HTERT RPE-1 (cell line): ENCODE results near the gene HSCB.
"Not testable (repeated sequence)": the region's sequence is repeated elsewhere in the genome, so short reads cannot be mapped to it uniquely, and the experiment has no call there.

Source experiments
- in situ Hi-C: fragments of 300-500 bp; cut with MboI; formaldehyde crosslinking; loops from 4 replicates; pipeline ENCODE4 v1.14.3; 2020; ENCODE audit warnings: low sequenced_read_pairs

The HSCB gene, protein sequence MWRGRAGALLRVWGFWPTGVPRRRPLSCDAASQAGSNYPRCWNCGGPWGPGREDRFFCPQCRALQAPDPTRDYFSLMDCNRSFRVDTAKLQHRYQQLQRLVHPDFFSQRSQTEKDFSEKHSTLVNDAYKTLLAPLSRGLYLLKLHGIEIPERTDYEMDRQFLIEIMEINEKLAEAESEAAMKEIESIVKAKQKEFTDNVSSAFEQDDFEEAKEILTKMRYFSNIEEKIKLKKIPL

DNA sequence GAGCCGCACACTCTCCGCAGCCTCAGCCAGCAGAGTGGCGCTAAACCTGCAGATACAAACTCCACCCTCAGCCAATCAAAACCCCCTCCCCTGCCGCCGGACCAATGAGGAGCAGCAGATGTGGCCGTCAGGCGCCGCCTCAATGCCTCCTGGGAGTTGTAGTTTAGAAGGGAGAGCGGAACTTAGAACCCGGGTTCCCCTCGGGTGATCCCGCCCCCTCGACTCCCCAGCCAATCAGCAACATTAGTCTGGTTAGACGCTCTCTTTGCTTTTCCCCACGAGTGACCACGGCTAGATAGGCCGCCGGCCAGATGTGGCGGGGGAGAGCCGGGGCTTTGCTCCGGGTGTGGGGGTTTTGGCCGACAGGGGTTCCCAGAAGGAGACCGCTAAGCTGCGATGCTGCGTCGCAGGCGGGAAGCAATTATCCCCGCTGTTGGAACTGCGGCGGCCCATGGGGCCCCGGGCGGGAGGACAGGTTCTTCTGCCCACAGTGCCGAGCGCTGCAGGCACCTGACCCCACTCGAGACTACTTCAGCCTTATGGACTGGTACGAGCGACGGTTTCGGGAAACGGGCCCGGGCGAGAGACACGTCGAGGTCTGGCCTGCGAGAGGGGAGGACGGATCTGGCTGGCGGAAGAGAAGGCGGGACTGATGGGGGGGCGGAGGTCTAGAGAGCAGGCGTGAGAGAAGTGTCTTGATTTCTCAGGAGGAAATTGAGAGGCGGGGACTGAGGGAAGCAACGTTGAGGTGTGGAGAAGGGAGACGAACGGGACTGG, at the start of gene HSCB, which contains the start of gene CHEK2:
Gene HSCB, plus strand, starts transcription at position 255 of the 777 bp plus-strand sequence. Its CDS starts 57 bp downstream, at position 312.
Gene CHEK2, minus strand, starts transcription at position 36 of the 777 bp plus-strand sequence. CDS start 7,099 bp downstream, outside the sequence.
- in situ Hi-C loops = no loop called here

DNA sequence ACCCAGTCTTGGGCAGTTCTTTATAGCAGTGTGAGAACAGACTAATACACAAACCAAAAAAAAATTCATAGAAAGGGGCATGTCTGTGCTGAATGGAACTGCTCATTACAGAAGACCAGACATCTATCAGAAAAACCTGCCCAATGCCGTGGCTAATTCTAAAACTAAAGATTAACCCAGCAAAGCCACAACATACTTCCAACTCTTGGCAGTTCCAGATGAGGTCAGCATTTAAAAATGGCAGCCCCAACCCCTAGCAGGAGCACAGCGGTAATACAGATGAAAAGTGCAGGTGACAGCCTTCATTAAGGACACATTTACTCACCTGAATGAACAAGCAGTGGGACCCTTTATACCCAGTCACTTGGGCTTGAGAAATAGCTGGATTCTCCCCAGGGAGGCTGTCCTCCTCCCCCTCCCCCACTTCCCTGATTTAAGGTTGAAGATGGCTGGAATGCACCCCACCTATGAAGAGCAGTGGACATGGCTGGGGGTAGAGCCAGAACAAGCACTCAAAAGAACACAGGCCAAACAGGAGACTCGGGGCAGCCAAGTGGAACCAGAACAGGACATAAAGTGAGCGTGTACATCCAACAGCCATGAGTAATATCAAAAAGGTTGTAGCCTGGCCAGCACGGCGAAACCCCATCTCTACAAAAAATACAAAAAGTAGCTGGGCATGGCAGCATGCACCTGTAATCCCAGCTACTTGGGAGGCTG, 48.6 kb upstream of the HSCB start:
- in situ Hi-C loops = not testable (repeated sequence)

DNA sequence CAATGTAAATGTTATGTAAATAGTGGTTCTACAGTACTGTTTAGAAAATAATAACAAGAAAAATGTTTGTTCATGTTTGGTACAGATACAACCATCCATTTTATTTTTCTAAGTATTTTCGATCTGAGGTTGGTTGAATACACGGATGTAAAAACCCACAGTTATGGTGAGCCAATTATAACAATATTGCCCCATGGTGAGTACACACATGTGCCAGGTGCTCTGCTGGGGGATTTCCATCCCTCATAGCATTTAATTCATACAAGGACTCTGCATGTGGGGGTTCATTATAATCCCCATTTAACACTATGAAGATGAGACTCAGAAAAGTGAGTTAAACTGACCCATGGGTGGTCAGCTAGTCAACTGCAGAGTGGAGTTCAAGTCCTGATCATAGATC, 38.9 kb upstream of the HSCB start:
- in situ Hi-C loops = no loop called here

DNA sequence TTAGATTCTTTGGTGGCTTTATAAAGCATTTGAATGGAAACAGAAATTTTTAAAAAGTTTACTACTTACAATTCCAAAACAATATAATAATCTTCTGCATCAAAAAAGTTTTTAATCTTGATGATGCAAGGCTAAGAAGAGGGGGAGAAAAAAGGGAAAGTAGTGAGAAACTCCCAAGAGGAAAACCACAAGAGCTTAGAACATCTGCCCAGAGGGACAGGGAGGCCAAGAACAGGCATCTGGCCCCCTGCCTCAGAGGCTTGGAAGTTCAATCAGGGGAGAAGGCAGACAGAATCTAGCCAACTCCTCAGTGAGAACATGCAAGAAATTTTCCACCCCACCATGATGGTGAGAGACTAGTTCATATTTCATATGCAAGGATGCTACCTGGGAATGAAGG, 38.4 kb upstream of the HSCB start:
- in situ Hi-C loops = no loop called here

DNA sequence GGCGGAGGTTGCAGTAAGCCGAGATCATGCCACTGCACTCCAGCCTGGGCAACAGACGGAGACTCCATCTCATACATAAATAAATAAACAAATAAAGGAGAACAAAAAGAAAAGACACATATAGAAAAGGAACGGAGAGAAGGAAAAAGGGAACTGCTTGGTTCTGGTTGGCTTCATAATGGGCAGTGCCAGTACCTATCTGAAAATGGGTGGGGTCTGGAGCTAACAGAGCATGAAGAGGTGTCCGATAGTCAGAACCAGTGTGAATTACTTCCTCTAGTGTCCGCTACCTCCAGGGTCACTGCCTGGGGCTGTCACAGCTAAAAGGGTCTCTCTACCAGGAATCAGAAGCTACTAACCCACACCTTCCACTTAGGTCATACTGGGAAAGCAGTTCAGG, 35.0 kb upstream of the HSCB start:
- in situ Hi-C loops = no loop called here

DNA sequence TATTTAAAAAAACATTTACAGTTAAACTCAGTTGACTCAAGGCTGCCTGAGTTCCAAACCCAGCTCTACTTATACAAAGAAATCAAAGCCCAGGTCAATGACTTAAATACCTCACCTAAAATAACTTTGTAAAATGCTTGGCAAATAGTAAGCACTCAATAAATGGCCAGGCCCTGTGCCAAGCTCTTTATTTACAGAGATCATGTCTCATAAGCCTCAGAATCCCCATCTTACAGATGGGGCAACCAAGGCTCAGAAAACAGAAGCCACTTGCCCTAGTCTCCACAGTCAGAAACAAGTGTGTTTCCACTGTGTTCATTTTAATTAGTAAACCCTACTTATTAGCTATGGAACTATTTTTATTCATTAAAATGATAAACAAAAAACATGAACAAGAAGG, 31.7 kb upstream of the HSCB start:
- in situ Hi-C loops = no loop called here

DNA sequence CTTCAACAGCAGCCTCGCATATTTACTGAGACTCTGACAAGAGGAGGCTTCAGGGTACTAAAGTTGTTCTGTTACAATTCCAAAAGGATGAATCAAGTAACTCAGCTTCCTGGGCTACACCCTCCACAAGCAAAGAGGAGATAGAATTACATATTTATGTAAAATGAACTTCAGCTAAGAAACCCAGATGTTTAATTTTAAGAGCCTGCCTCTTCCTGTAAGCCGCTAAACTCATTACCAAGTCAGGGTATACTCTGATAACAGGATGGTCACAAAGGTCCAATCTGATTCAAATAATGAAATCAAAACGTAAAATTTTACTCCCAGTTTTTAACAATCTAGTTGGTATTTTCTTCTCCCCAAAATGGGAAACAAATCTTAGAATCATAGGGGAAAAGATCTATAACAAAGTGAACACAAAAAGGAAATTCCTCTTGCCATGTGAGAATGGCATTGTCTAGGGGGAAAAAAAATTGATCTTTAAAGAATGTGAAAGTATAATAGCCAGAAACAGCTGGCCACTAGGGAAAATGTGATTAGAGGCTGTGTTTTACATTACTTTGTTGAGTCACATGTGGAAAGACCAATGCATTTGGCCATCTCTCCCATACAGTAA, 31.2 kb upstream of the HSCB start:
- in situ Hi-C loops = no loop called here

DNA sequence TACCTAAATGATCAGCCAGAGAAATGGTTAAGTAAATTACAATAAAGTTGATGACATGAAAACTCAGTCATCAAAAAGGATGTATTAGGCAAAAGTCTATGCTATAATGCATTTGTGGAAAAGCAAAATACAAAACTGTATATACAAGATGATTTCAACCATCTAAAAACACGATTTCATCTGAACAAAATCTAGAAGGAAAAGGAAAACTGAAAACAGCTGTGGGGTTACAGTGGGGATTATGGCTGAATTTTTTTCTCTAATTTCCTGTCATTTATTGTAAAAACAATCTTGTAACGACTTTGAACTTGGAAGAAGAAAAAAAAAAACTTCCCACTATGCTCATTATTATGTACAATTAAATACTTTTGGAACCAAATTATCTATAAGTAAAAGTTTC, 30.5 kb upstream of the HSCB start:
- in situ Hi-C loops = no loop called here

DNA sequence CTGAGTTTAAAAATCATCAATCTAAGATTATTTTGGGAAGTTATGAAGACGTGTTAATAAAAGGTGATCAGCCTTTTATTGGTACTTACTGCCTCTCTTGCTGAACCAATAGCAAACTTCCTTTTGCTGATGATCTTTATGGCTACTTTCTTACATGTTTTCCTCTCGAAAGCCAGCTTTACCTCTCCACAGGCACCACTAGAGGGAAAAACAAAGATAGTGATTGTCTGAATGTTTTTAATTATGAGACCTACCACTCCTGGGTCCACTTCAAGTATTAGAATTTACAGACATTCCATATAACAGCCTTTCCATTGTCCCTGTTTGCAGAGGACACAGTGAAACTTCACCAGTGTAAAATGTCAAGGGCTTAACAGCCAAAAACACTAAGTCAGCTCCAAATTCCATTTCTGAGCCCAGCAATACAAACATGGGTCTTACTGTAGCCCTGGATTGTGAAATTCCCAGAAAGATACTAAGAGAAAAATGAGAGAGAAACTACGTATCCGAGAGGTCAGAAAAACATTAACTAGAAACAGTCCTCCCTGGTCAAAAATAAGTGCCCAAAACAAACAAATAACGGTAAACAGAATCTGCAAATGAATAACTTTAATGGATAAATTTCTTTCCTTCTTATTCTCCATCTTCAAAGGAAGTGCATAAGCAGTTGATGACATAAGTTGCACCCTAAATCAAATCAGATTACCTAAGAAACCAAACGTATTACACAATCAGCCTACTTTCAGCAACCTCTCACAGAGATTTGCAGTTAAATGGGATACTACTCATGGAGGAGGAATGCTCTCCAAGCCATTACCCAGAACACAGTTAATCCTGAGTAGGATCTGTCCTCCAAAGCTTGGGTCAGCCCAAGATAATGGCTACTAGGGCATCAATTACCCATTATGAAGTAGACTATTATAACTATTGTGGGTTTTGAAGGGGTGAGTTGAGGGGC, 29.7 kb upstream of the HSCB start:
- in situ Hi-C loops = no loop called here

DNA sequence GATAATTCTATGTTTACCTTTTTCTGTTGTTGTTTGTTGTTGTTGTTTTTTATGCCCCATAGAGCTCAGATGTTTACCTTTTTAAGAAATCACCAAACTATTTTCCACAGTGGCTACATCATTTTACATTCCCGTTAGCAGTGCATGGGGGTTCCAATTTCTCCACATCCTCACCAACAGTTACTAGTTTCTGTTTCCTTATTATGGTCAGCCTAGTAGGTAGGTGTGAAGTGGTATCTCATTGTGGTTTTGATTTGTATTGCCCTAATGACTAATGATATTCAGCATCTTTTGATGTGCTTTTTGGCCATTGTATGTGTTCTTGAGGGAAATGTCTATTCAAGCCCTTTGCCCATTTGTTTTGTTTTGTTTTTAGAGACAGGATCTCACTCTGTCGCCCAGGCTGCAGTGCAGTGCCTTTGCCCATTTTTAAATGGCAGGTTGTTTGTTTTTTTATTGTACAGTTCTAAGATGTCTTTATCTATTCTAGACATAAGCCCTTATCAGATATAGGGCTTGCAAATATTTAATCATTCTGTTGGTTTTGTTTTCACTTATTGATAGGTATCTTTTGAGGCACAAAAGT, 27.7 kb upstream of the HSCB start:
- in situ Hi-C loops = no loop called here

DNA sequence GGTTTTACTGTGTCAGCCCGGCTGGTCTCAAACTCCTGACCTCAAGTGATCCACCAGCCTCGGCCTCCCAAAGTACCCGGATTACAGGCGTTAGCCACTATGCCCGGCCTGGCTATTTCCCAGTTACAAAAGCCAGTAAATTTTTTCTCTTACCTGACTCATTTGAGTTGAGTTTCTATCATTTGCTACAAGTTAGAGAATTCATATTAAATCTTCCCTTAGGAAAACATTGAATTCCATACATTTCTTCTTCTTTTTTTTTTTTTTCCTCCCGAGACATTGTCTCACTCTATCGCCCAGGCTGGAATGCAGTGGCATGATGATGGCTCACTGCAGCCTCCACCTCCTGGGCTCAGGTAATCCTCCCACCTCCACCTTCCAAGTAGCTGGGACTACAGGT, 26.2 kb upstream of the HSCB start:
- in situ Hi-C loops = no loop called here

DNA sequence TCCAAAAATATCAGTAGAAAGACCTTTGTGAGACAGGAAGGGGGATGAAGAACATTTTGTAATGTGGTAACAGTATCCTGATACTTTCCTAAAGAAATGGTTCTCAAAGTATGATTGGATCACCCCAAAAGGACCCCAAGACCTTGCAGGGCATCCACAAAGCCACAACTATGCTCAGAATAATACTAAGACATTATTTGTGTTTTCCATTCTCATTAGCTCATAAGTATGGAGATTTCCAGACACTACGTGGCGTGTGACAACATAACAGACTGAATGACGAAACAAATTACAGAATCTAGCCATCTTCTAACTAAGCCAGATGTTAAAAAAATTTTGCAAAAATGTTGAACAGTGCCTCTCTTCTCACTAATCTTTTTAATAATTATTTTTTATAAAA, 25.2 kb upstream of the HSCB start:
- in situ Hi-C loops = no loop called here

DNA sequence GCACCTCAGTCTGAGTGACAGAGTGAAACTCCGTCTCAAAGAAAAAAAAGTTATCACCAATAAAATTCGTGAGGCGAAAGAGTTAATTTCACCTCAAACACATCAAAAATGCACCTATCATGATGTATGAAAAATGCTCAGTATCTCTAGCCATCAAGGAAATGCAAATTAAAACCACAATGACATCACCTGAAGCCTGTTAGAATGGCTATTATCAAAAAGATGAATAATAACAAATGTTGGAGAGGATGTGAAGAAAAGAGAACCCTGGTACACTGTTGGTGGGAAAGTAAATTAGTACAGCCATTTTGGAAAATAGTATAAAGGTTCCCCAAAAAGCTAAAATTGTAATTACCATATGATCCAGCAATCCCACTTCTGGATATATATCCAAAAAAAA, 23.8 kb upstream of the HSCB start:
- in situ Hi-C loops = no loop called here

DNA sequence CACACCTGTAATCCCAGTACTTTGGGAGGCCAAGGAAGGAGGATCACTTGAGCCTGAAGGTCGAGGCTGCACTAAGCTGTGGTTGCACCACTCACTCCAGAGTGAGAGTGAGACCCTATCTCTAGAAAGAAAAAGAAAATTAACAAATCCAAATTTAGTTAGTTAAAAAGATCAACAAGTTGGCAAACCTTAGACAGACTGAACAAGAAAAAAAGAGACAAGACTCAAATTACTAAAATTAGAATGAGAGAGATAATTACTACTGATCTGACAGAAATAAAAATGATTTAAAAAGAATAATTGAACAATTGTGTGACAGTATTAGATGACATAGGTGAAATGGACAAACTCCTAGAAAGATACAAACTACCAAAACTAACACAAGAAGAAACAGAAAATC, 13.8 kb upstream of the HSCB start:
- in situ Hi-C loops = no loop called here

DNA sequence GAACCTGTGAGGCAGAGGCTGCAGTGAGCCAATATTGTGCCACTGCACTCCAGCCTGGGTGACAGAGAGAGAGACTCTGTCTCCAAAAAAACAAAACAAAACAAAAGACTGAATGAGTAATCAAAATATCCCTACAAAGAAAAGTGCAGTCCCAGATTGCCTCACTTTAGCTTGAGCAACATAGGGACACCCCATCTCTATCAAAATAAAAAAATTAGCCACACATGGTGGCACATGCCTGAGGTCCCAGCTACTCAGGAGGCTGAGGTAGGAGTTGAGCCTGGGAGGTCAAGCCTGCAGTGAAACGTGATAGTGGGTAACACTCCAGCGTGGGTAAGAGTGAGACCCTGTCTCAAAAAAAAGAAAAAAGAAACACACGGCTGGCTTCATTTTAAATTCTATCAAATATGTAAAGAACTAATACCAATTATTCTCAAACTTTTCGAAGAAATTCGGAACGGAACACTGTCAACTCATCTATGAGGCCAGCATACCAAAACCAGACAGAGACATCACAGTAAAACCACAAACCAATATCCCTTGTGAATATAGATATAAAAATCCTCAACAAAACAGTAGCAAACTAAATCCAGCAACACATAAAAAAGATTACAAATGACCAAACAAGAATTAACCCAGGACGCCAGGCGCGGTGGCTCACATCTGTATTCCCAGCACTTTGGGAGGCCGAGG, 13.1 kb upstream of the HSCB start:
- in situ Hi-C loops = no loop called here

DNA sequence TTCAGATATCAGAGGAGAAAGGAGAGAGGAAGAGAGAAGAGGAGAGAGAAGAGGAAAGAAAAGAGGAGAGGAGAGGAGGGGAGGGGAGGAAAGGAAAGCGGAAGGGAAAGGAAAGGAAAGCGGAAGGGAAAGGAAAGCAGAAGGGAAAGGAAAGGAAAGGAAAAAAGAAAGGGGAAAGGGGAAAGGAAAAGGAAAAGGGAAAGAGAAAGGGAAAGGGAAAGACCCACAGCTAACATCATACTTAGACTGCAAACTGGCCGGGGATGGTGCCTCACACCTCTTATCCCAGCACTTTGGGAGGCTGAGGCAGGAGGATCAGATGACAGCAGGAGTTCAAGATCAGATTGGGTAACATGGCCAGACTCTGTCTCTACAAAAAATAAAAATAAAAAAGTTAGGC, 11.7 kb upstream of the HSCB start:
- in situ Hi-C loops = no loop called here

DNA sequence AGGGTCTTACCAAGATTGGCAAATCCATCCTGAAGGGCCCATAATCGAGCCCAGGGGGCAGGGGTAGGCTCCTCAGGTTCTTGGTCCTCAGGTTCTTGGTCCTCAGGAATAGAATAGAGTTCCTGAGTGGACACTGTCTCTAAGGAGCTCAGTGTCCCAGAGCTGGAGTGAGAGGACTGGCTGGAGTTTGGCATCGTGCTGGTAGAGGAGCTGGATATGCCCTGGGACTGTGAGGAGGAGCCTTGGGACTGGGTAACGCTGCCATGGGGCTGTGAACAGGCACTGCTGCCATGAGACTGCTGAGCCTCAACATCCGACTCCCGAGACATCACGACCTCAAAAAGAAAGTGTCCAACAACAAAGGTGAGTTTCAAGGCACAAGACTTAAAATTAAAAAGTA, 7.4 kb upstream of the HSCB start:
- in situ Hi-C loops = no loop called here

DNA sequence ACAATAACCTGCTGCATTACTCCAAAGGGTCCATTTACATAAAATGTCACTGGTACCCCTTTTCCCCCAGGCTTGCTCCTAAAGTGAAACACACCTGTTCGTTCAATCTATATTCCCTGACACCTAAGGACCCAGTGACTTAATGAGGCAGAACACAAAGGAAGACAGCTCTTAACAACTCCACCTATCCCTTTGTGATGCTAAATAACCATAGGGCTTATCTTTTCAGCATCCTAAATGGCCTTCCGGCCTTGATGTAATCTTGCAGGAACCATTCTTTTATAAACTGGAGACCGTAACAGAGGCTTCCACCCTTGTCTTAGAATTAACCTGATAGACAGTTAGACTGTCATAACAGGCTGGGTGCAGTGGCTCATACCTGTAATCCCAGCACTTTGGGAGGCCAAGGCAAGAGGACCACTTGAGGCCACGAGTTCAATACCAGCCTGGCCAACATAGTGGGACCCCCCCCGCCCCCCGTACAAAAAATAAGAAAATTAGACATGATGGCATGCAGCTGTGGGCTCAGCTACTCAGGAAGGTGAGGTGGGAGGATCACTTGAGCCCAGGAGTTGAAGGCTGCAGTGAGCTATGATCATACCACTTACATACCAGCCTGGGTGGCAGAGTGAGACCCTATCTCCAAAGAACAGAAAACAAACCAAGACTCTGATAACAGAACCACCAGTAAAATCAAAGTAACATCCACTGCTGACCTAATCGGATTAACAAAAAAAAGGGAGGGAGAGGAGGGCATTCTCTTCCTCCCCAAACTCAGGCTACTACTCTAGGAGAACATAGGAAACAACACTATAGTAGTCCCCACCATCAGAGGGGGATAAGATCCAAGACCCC, 5.3 kb upstream of the HSCB start:
- in situ Hi-C loops = no loop called here
